ENCODE results near the gene REXO1.

- TF ChIP-seq CTCF (conservative IDR thresholded peaks at IDR 0.05): no peak
- no peak for TF ChIP-seq EZH2 (IDR thresholded peaks at IDR 0.05; ENCODE audit: low read depth)
Observed at GRCh38 chr19:1839658-1840540, 8.4 kb downstream of the REXO1 start.

Data from PC-9 (cell line).